ENCODE results near the gene CYFIP1. TPM values are rescaled to one million over a fixed set of nuclear protein-coding genes. Genes with fewer than 3 reads are reported as not detected.

The CYFIP1 gene
- total and polyA plus RNA-seq, 4 donors = 27.0 to 136 (median 86.7) TPM

DNA sequence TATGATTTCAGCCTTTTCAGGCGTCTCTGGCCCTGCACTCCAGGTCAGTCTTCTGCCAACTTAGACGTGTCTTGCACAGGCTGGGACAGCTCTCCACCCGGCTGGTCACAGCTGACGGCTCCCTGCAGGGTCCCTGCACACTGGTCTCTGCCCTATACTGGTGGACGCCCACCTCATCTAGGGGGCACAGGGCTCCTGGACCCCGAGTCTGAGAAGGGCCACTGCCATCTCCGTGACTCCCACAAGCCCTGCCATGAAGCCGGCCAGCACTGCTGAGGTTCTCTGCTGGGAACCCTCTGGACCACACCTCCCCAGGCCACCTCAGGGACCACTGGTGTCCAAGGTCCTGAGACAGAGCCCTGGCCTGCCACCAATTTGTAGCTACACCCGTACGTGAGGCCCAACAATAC, 40.5 kb downstream of the CYFIP1 start:
- Histone ChIP-seq H3K9me3 (ENCODE audit: control insufficient read depth in 4 of 4, insufficient read depth in 3 of 4, low read length in 3 of 4) (peaks cover 0 to 2% (median 0%) of the 10 kb centered on the region in 4 donors), H3K9ac (ENCODE audit: insufficient read depth in 1 of 2, low read length in 2 of 2) (no peak overlapping the region), H3K4me3 (no peak overlapping the region), H3K4me1 (ENCODE audit: control insufficient read depth in 5 of 5, insufficient read depth in 5 of 5, low read length in 5 of 5) (no peaks in the 10 kb centered on the region), H3K27me3 (ENCODE audit: control insufficient read depth in 3 of 3, insufficient read depth in 3 of 3, low read length in 2 of 3) (no peaks in the 10 kb centered on the region), H3K27ac (ENCODE audit: low read depth in 1 of 2, low read length in 1 of 2) (no peak overlapping the region), H3K36me3 (ENCODE audit: control insufficient read depth in 4 of 4, insufficient read depth in 4 of 4, low read length in 4 of 4) (peaks cover 15 to 50% (median 28%) of the 10 kb centered on the region in 4 donors)
- WGBS, 2 donors = 84 to 90% methylated on average over 10 of the region's 10 CpGs
- no peak for DNase-seq
- TF ChIP-seq, protein P1, sequence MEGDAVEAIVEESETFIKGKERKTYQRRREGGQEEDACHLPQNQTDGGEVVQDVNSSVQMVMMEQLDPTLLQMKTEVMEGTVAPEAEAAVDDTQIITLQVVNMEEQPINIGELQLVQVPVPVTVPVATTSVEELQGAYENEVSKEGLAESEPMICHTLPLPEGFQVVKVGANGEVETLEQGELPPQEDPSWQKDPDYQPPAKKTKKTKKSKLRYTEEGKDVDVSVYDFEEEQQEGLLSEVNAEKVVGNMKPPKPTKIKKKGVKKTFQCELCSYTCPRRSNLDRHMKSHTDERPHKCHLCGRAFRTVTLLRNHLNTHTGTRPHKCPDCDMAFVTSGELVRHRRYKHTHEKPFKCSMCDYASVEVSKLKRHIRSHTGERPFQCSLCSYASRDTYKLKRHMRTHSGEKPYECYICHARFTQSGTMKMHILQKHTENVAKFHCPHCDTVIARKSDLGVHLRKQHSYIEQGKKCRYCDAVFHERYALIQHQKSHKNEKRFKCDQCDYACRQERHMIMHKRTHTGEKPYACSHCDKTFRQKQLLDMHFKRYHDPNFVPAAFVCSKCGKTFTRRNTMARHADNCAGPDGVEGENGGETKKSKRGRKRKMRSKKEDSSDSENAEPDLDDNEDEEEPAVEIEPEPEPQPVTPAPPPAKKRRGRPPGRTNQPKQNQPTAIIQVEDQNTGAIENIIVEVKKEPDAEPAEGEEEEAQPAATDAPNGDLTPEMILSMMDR (IDR thresholded peaks at IDR 0.05; ENCODE audit: control extremely low read depth, extremely low read depth) = no peak
- ATAC-seq (ENCODE audit: insufficient read depth, low FRiP score) = no peak

DNA sequence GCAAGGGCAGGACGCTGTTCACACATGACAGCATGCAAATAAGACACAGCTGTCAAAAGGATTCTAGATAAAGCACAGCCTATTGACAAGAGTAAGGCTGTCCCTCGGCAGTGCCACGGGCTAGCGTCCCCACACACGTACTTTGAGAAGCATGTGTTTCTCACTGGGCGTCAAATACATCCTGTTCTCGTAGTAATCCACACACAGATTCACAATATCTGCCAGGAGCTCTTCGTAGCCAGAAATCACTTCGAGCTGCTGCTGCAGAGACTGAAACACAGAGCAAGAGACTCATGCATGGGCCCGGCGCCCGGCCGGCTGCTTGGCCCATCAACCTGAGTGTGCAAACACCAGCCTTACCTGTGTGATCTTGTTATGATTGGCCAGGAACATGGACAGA, 41.1 kb downstream of the CYFIP1 start:
- no peaks in the 10 kb centered on the region for H3K27me3 ChIP-seq (ENCODE audit: control insufficient read depth in 3 of 3, insufficient read depth in 3 of 3, low read length in 2 of 3)
- no peak for ATAC-seq (ENCODE audit: insufficient read depth, low FRiP score)
- no peaks in the 10 kb centered on the region for H3K4me1 ChIP-seq (ENCODE audit: control insufficient read depth in 5 of 5, insufficient read depth in 5 of 5, low read length in 5 of 5)
- H3K4me3 ChIP-seq = no peak overlapping the region
- 86 to 92% methylated on average over 13 of the region's 13 CpGs for WGBS, 2 donors
- H3K9ac ChIP-seq (ENCODE audit: insufficient read depth in 1 of 2, low read length in 2 of 2) = no peak overlapping the region
- no peak for DNase-seq
- H3K9me3 ChIP-seq (ENCODE audit: control insufficient read depth in 4 of 4, insufficient read depth in 3 of 4, low read length in 3 of 4) = peaks cover 0 to 2% (median 0%) of the 10 kb centered on the region in 4 donors
- H3K27ac ChIP-seq (ENCODE audit: low read depth in 1 of 2, low read length in 1 of 2) = no peak overlapping the region
- TF ChIP-seq, protein P1 (IDR thresholded peaks at IDR 0.05; ENCODE audit: control extremely low read depth, extremely low read depth) = no peak
- H3K36me3 ChIP-seq (ENCODE audit: control insufficient read depth in 4 of 4, insufficient read depth in 4 of 4, low read length in 4 of 4) = peaks cover 15 to 45% (median 28%) of the 10 kb centered on the region in 4 donors

DNA sequence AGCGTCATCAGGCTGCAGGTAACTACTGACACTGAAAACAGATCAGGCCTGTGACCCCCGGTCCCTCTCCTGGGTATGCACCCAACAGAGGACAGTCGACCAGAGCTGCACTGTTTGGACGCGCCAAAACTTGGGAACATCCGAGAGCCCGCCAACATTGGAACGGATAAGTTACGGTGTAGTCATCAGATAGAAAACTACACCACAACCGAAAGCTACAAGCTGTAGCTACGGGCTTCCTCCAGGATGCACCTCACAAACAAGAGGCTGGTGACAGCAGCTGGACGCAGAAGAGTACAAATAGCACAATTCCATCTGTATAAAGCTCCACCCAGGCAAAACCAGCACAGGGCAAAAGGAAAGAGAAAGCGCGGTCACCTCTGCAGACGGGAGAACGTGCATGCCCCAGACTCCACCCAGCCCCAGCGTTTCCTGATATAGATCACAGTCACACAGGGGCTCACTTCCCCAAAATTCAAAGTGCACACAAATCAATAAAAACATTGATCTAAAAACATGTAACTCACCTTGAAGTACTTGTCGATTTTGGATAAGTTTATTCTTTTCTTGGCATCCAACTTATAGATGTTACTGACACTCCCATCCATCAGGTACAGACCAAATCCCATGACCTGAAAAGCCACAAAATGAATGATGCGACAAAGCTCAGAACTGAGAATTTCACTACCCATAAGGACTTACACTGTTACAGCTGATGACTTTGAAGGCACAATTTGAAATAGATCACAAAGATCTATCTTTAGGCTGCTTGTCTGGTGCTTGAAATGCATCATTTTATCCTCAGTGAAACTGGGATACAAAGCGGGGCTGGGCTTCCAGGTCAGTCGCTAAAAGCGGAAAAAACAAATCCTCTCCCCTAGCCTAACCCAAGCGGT, 43.3 kb downstream of the CYFIP1 start:
- no peak for ATAC-seq (ENCODE audit: insufficient read depth, low FRiP score)
- 86 to 88% methylated on average over 23 of the region's 23 CpGs for WGBS, 2 donors
- TF ChIP-seq, protein P1 (IDR thresholded peaks at IDR 0.05; ENCODE audit: control extremely low read depth, extremely low read depth) = no peak

More for the DNA sequence above, 43.3 kb downstream of the CYFIP1 start:
- Histone ChIP-seq H3K27ac (ENCODE audit: low read depth in 1 of 2, low read length in 1 of 2) (no peak overlapping the region), H3K36me3 (ENCODE audit: control insufficient read depth in 4 of 4, insufficient read depth in 4 of 4, low read length in 4 of 4) (peaks cover 7 to 44% (median 21%) of the 10 kb centered on the region in 4 donors), H3K9me3 (ENCODE audit: control insufficient read depth in 4 of 4, insufficient read depth in 3 of 4, low read length in 3 of 4) (no peaks in the 10 kb centered on the region), H3K4me1 (ENCODE audit: control insufficient read depth in 5 of 5, insufficient read depth in 5 of 5, low read length in 5 of 5) (no peaks in the 10 kb centered on the region), H3K4me3 (no peak overlapping the region), H3K9ac (ENCODE audit: insufficient read depth in 1 of 2, low read length in 2 of 2) (no peak overlapping the region), H3K27me3 (ENCODE audit: control insufficient read depth in 3 of 3, insufficient read depth in 3 of 3, low read length in 2 of 3) (no peaks in the 10 kb centered on the region)
- no peak for DNase-seq
